ENCODE results near the gene TMEM183A. TPM values are rescaled to one million over a fixed set of nuclear protein-coding genes. Genes with fewer than 3 reads are reported as not detected.

Gene TMEM183A
- total RNA-seq, 1 donor: 207 TPM

DNA sequence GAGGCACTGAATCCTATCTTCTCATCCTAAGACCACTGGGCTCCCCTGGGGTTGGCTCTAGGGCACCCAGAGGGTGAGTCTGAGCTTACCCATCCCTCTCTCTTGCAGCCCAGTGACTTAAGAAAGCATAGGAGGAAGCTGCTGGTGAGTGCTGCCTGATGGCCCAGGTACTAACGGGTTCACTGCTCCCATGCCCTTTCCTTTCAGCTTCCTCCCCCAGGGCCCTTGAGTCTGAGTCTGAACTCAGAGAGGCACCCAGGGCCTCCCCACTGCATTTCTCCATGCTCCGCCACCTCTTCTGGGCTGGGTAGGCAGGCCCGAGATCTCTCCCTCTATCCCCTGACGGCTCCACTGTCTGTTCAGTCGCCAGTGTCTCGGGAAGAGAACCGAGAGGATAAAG is 48.8 kb downstream of the TMEM183A start:
- Histone ChIP-seq H3K9me3 (ENCODE audit: low read depth, low read length) (no peaks in the 10 kb centered on the region), H3K27me3 (ENCODE audit: insufficient read depth, low read length) (no peaks in the 10 kb centered on the region), H3K4me1 (ENCODE audit: insufficient read depth, low read length) (peaks cover 46% of the 10 kb centered on the region), H3K4me3 (ENCODE audit: low read length) (no peak overlapping the region)

DNA sequence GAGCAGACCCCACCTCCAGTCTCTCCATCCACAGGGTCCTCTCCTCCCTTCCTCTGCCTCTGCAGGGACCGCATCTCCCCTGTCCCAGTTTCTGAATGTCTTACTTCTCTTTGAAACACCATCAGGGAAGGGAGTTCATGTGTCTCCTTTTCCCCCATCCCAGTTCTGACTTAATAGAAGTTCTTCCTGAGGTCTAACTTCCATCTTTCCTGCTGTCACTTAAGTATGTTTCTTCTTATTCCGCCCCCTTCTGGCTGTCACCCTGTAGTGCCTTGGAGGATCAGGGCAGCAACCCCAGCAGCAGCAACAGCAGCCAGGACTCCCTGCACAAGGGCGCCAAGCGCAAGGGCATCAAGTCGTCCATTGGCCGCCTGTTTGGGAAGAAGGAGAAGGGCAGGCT is 49.3 kb downstream of the TMEM183A start:
- Histone ChIP-seq H3K27me3 (ENCODE audit: insufficient read depth, low read length) (no peaks in the 10 kb centered on the region), H3K4me3 (ENCODE audit: low read length) (no peak overlapping the region), H3K9me3 (ENCODE audit: low read depth, low read length) (no peaks in the 10 kb centered on the region), H3K4me1 (ENCODE audit: insufficient read depth, low read length) (peaks cover 46% of the 10 kb centered on the region)

DNA sequence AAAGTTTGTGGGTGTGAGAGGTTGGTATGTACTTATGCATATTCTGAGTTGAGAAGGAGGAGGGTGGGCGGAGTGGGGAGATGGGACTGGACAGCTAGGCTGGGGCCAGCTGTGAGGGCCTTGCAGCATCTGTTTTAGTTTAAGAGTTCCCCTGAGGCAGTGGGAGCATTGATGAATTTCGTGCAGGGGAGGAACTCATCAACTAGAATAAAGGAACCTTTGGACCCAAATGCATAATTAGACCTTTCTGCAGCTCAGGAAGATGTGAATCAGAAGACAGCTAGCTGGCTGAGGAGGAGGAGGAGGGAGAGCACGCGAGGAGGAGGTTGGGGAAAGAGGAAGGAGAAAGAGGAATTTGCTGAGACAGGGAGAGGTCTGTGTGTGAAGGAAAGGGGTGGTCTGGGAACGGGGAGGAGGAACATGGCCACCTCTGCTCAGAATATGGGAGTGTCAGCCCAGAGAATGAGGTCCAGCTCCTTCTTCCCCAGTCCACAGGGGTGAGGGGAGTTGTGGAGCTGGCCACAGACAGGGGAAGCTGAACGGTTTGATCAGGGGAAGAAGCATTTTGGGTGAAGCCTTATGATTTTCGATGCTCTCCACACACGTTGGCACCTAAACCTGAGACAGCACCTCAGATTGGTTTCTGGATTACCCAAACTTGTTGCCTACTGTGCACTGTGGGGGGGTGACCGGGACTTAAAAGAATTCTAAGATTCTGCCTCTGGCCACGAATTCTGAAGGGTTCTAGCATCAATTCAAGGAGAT is 50.9 kb downstream of the TMEM183A start:
- Histone ChIP-seq H3K27me3 (ENCODE audit: insufficient read depth, low read length) (no peaks in the 10 kb centered on the region), H3K9me3 (ENCODE audit: low read depth, low read length) (no peaks in the 10 kb centered on the region), H3K4me1 (ENCODE audit: insufficient read depth, low read length) (peaks cover 48% of the 10 kb centered on the region), H3K4me3 (ENCODE audit: low read length) (no peak overlapping the region)

DNA sequence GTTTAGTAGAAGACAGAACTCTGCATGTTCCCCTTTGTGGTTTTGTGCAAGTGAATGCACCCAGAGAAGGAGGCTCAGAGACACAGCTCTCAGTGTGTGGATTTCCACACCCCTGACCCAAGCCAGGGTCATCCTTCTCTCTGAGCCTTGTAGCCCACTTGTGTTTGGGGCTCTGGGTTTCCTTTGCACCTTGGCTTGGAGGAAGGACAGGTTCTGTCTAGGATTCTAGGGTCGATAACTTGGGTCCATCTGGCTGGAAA is 51.4 kb downstream of the TMEM183A start:
- Histone ChIP-seq H3K4me3 (ENCODE audit: low read length) (no peak overlapping the region), H3K4me1 (ENCODE audit: insufficient read depth, low read length) (peaks cover 54% of the 10 kb centered on the region), H3K9me3 (ENCODE audit: low read depth, low read length) (no peaks in the 10 kb centered on the region), H3K27me3 (ENCODE audit: insufficient read depth, low read length) (no peaks in the 10 kb centered on the region)

DNA sequence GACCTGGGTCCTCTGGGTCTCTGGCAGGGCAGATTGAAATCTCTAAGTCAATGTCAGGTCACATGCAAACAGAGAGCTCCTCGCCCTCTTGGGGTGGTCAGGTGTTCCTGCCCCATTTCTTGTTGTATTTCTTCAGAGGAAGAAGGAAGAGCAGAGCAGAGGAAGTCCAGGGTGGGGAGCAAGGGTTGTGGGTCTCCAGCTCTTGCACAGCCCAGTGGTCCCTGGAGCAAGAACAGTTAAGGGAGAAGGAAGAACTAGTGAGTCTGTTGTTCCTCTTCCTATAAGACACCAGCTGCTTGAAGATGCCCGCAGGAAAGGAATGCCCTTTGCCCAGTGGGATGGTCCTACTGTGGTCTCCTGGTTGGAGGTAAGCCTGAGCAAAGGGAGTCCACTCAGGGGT is 52.3 kb downstream of the TMEM183A start:
- Histone ChIP-seq H3K4me3 (ENCODE audit: low read length) (no peak overlapping the region), H3K9me3 (ENCODE audit: low read depth, low read length) (no peaks in the 10 kb centered on the region), H3K4me1 (ENCODE audit: insufficient read depth, low read length) (peaks cover 55% of the 10 kb centered on the region)

DNA sequence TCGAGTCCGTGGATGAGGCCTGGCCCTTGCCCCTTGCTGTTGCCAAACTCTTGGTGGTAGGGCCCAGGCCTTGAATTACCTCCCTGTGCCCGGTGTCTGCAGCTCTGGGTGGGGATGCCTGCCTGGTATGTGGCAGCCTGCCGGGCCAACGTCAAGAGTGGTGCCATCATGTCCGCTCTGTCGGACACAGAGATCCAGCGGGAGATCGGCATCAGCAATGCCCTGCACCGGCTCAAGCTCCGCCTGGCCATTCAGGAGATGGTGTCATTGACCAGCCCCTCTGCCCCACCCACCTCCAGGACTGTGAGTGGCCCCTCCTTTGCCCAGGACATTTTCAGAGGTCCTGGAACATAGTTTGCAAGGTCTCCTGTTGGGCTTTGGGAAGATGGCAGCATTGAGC is 52.9 kb downstream of the TMEM183A start:
- Histone ChIP-seq H3K4me3 (ENCODE audit: low read length) (no peak overlapping the region), H3K4me1 (ENCODE audit: insufficient read depth, low read length) (peaks cover 55% of the 10 kb centered on the region), H3K9me3 (ENCODE audit: low read depth, low read length) (no peaks in the 10 kb centered on the region), H3K27me3 (ENCODE audit: insufficient read depth, low read length) (no peaks in the 10 kb centered on the region)

More for the DNA sequence above, 52.3 kb downstream of the TMEM183A start:
- H3K27me3 ChIP-seq (ENCODE audit: insufficient read depth, low read length): no peaks in the 10 kb centered on the region

DNA sequence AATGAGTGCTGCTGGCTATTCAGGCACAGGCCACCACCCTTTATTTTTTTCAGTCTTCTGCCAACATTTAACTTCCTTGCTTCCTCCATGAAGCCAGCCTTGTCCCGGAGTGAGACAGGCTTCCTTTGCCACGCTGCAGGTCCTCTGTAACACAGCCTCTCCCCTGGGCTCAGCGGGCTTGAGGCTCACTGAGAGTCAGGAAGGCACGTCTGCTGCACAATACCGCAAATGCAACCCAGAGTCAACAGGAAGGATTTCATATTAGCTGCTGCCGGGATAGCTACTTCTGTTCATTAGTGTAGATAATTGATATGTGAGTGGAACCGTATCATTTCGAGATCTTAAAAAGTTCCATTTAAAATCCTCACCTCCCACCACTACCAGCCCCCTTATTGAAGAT is 56.1 kb downstream of the TMEM183A start:
- Histone ChIP-seq H3K27me3 (ENCODE audit: insufficient read depth, low read length) (no peaks in the 10 kb centered on the region), H3K4me3 (ENCODE audit: low read length) (no peak overlapping the region), H3K9me3 (ENCODE audit: low read depth, low read length) (no peaks in the 10 kb centered on the region), H3K4me1 (ENCODE audit: insufficient read depth, low read length) (peaks cover 43% of the 10 kb centered on the region)

DNA sequence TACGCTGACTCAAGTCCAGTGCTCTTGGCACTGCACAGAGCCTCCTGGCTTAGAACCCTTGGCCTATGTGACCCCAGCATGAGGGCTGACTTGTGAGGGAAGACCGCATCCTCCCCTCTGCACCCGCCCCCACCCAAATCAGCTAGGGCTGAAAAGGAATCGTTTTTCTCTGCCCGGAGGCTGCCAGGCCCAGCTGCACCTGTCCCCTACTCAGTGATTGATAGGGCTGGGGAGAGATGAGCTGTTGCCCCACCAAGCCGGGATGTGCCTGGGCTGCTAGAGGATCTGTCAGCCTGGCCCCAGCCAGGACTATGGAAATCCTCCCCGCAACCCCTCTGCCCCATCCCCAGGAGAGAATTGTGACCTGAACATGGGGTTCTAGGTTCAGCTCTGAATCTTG is 58.0 kb downstream of the TMEM183A start:
- Histone ChIP-seq H3K4me3 (ENCODE audit: low read length) (no peak overlapping the region), H3K27me3 (ENCODE audit: insufficient read depth, low read length) (no peaks in the 10 kb centered on the region), H3K9me3 (ENCODE audit: low read depth, low read length) (no peaks in the 10 kb centered on the region), H3K4me1 (ENCODE audit: insufficient read depth, low read length) (peaks cover 43% of the 10 kb centered on the region)

DNA sequence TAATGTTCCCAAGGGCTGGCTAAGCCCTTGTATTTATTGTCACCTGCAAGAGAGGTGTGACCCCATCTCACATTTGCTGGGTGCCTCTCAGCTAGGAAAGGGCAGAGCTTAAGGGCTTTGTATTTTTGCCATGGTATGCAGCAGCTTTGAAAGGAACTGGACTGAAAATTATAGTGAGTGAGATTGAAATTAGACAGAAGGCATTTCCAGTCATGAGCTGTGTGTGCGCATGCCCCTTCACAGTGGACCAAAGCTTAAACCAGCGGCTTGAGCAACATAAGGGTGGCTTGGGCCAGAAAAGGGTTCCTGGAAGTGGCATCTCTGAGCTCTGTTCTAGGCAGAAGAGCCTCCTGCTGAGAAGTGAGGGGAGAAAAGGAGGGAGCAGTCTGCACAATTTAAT is 58.8 kb downstream of the TMEM183A start:
- Histone ChIP-seq H3K9me3 (ENCODE audit: low read depth, low read length) (no peaks in the 10 kb centered on the region), H3K4me1 (ENCODE audit: insufficient read depth, low read length) (peaks cover 36% of the 10 kb centered on the region), H3K27me3 (ENCODE audit: insufficient read depth, low read length) (no peaks in the 10 kb centered on the region), H3K4me3 (ENCODE audit: low read length) (no peak overlapping the region)

DNA sequence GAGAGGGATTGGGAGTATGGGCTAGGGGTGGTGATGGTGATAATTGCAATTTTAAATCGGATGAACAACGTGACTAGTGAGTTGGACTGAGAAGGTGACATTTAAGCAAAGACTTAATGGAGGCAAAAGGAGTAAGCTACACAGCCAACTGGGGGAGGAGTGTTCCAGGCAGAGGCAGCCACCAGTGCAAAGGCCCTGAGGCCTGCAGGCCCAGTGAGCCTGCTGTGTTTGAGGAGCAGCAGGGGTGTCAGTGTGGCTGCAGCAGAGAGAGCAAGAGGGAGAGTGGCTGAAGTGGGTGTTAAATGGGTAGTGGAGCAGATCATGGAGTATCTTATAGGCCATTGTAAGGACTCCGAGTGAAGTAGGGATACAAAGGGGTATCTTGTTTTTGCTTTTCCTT is 59.8 kb downstream of the TMEM183A start:
- H3K4me3 ChIP-seq (ENCODE audit: low read length): no peak overlapping the region
- peaks cover 35% of the 10 kb centered on the region for H3K4me1 ChIP-seq (ENCODE audit: insufficient read depth, low read length)
- H3K27me3 ChIP-seq (ENCODE audit: insufficient read depth, low read length): no peaks in the 10 kb centered on the region
- no peaks in the 10 kb centered on the region for H3K9me3 ChIP-seq (ENCODE audit: low read depth, low read length)

DNA sequence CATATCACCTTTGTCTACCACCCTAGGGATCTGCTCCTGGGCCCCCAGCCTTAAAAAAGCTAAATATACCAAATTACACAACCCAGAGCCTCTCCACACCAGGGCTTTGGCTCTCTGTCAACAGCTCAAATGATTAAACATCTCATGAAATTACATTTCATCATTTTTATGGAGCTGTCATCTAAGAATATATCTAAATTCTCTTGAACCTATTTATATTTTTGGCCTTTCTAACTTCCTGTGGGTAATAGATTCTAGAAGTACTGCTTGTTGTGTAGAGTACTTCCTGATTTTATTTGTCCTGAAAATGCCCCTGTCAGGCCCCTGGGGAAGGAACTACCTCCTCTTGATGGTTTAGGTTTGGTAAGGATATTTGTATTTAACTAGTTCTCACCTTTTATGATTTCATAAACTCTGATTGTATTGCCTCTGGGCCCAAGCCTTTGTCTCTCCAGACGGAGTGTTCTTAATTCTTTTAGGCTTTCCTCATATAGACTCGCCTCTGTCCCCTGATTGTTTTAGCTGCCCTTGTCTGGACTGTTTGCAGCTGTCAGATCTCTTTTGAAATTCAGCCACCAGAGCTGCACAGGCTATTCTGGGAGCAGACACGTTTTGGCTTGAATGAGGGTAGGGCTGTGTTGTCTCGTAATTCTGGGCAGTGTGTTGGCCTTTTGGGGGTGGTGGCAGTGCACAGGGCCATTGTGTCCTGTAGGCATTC is 62.0 kb downstream of the TMEM183A start:
- H3K4me1 ChIP-seq (ENCODE audit: insufficient read depth, low read length): peaks cover 26% of the 10 kb centered on the region
- H3K9me3 ChIP-seq (ENCODE audit: low read depth, low read length): no peaks in the 10 kb centered on the region
- no peak overlapping the region for H3K4me3 ChIP-seq (ENCODE audit: low read length)
- no peaks in the 10 kb centered on the region for H3K27me3 ChIP-seq (ENCODE audit: insufficient read depth, low read length)

DNA sequence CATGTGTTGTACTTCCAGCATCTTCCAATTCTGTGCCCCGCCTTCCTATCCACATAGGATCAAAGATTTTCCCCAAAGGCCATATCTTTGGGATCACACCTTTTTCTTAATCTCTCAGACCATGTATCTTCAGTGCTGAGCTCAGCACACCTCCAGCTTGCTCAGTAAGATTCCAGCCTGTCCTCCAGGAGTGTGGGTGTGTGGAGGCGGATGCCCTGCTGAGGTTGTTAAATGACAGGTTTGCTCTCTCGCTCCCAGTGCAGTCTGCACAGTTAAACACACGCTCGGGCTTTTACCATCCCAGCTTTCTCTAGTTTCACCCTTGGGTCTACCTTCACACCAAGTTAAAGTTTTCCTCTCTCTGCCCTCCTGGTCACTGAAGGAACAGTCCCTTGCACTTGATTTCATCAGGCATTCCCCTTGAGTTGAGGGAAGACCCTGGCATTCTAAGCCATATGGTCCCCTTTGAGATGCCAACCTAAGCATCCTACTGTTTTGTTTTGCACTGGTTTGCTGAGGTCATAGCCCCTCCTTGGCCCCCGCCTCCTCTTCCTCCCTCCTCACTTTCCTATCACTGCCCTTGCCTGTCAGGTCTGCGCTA is 64.9 kb downstream of the TMEM183A start:
- H3K27me3 ChIP-seq (ENCODE audit: insufficient read depth, low read length): peaks cover 3% of the 10 kb centered on the region
- H3K4me1 ChIP-seq (ENCODE audit: insufficient read depth, low read length): peaks cover 49% of the 10 kb centered on the region
- H3K9me3 ChIP-seq (ENCODE audit: low read depth, low read length): no peaks in the 10 kb centered on the region
- H3K4me3 ChIP-seq (ENCODE audit: low read length): no peak overlapping the region

DNA sequence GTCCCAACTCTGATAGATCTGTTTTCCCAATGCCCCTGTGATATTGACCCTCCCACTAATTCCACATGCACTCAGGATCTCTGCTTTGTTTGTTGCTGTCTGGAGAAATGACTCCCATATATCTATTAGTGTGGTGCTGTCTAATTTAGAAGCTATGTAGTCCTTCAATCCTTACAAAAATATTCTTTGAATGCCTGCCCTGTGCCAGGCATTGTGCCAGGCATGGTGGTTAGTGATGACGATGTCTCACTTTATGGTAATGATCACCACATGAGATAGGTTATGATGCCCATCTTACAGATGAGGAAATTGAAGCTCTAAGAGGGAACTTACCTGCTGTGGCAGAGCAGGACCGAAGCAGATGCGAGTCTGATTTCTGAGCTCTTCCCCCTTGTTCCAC is 65.7 kb downstream of the TMEM183A start:
- peaks cover 46% of the 10 kb centered on the region for H3K4me1 ChIP-seq (ENCODE audit: insufficient read depth, low read length)
- H3K27me3 ChIP-seq (ENCODE audit: insufficient read depth, low read length): peaks cover 3% of the 10 kb centered on the region
- no peaks in the 10 kb centered on the region for H3K9me3 ChIP-seq (ENCODE audit: low read depth, low read length)
- H3K4me3 ChIP-seq (ENCODE audit: low read length): no peak overlapping the region

DNA sequence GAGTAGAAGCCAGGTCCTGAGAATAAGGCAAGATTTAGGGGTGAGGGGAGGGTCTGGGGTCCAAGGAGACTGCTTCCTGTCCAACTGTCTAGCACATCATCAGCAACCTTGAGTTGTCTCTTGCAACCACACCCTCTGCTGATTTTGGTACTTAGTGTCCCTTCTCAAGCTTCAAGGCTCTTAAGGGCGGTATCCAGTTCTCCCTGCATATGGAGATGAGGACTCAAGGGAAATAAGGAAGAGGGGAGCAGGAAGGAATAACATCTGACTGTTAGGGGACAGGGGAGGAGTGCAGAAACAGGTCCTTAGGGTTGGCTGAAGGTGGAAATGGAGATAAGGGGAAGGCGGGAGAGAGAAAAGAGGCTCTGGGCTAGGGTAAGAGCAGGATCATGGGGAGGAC is 66.3 kb downstream of the TMEM183A start:
- Histone ChIP-seq H3K4me3 (ENCODE audit: low read length) (no peak overlapping the region), H3K4me1 (ENCODE audit: insufficient read depth, low read length) (peaks cover 41% of the 10 kb centered on the region), H3K27me3 (ENCODE audit: insufficient read depth, low read length) (peaks cover 3% of the 10 kb centered on the region), H3K9me3 (ENCODE audit: low read depth, low read length) (no peaks in the 10 kb centered on the region)
